HCT116 (cell line): ENCODE results near the gene SMAD2. TPM values are rescaled to one million over a fixed set of nuclear protein-coding genes. Genes with fewer than 3 reads are reported as not detected.

ENCODE experiments used
- ATAC-seq: fragments of 200-7000 bp; cut with Tn5 transposase; 2 replicates; pipeline ENCODE4 v1.9.1; 2020; ENCODE audit warnings: mild to moderate bottlenecking, moderate library complexity
- BruUV-seq: library from RNA; stranded (reverse); fragments of 400-500 nt; replicated peaks from 2 replicates; lab custom pipeline; 2021; lab: Mats Ljungman, UMichigan
- CTCF ChIA-PET: fragments of 300-600 bp; sonication (Branson Sonifier 250); formaldehyde crosslinking; loops from one replicate; lab custom pipeline; 2021; ENCODE audit warnings: antibody characterized with exemption; lab: Charles Lee
- POLR2A ChIA-PET: fragments of 300-600, 350-600 bp; sonication (Branson Sonifier 250); formaldehyde crosslinking; loops from one replicate; lab custom pipeline; 2021; ENCODE audit warnings: antibody characterized with exemption; lab: Charles Lee
- RAD21 ChIA-PET, 2 experiments: fragments of 300-600 bp; sonication (Branson Sonifier 250); formaldehyde crosslinking; loops; one replicate each; lab custom pipeline; 2023; ENCODE audit warnings: low total read pairs in 2 of 2; ENCODE audit not compliant: uncharacterized antibody in 2 of 2, unreplicated experiment in 2 of 2, low non-redundant PET in 1 of 2; lab: Charles Lee
- DNase-seq: peaks from one replicate; pipeline ENCODE4 v3.0.0-alpha.2; 2010; ENCODE audit warnings: low read depth, low spot score
- H2AFZ ChIP-seq: fragments of 200-600 bp; shearing (Covaris generic), sonication (generic); 2 replicates; pipeline ENCODE4 v1.6.1; 2017; ENCODE audit warnings: low read depth, mixed run types, mixed read lengths, antibody characterized with exemption, low read length; ENCODE audit not compliant: poor library complexity, severe bottlenecking
- H3K27ac ChIP-seq: 2 replicates; pipeline ENCODE4 v1.5.1; 2012; ENCODE audit warnings: low read depth, low read length
- H3K27me3 ChIP-seq: fragments of 200-600 bp; sonication (generic); 2 replicates; pipeline ENCODE4 v1.6.1; 2016; ENCODE audit warnings: mixed run types, low read length, mixed read lengths; ENCODE audit not compliant: insufficient read depth
- H3K36me3 ChIP-seq, 2 experiments: fragments of 200-500 bp in 1 of 2; fragments of 200-600 bp in 1 of 2; sonication (Bioruptor generic) in 1 of 2; sonication (generic) in 1 of 2; 2 replicates each; pipeline versions ENCODE4 v1.5.1 to v1.6.1; 2014 to 2016; ENCODE audit warnings: low read length in 2 of 2, inconsistent platforms in 1 of 2, mixed read lengths in 1 of 2, mixed run types in 1 of 2; ENCODE audit not compliant: insufficient read depth in 2 of 2, control insufficient read depth in 1 of 2
- H3K4me1 ChIP-seq, 2 experiments: fragments of 200-600 bp in 1 of 2; sonication (generic) in 1 of 2; 2 replicates each; pipeline versions ENCODE4 v1.5.1 to v1.6.1; 2012 to 2017; ENCODE audit warnings: low read length in 2 of 2, inconsistent platforms in 1 of 2, mild to moderate bottlenecking in 1 of 2, mixed read lengths in 1 of 2, mixed run types in 1 of 2, moderate library complexity in 1 of 2; ENCODE audit not compliant: insufficient read depth in 2 of 2, control insufficient read depth in 1 of 2
- H3K4me2 ChIP-seq: fragments of 200-600 bp; sonication (generic); 2 replicates; pipeline ENCODE4 v1.6.1; 2017; ENCODE audit warnings: mixed run types, low read length, mixed read lengths
- H3K4me3 ChIP-seq, 2 experiments: fragments of 200-600 bp in 1 of 2; sonication (generic) in 1 of 2; replicated peaks in 1 of 2; 2 replicates each; pipeline ENCODE4 v1.5.1; 2011 to 2016; ENCODE audit warnings: low read length in 2 of 2, control low read depth in 1 of 2, low read depth in 1 of 2, mild to moderate bottlenecking in 1 of 2, mixed read lengths in 1 of 2, mixed run types in 1 of 2
- H3K79me2 ChIP-seq: fragments of 200-600 bp; sonication (generic); 2 replicates; pipeline ENCODE4 v1.6.1; 2017; ENCODE audit warnings: mild to moderate bottlenecking, mixed run types, low read length, moderate library complexity, mixed read lengths; ENCODE audit not compliant: insufficient read depth
- H3K9ac ChIP-seq: fragments of 200-600 bp; sonication (generic); 2 replicates; pipeline ENCODE4 v1.6.1; 2016; ENCODE audit warnings: low read length, mixed read lengths
- H3K9me2 ChIP-seq: fragments of 200-600 bp; sonication (generic), shearing (Covaris generic); 2 replicates; pipeline ENCODE4 v1.6.1; 2017; ENCODE audit warnings: mixed run types, mild to moderate bottlenecking, moderate library complexity; ENCODE audit not compliant: insufficient read depth
- H3K9me3 ChIP-seq, 2 experiments: fragments of 200-500 bp in 1 of 2; fragments of 200-600 bp in 1 of 2; sonication (Bioruptor generic) in 1 of 2; sonication (generic) in 1 of 2; 2 replicates each; pipeline ENCODE4 v1.6.1; 2014 to 2017; ENCODE audit warnings: low read length in 2 of 2, mixed read lengths in 2 of 2, inconsistent platforms in 1 of 2, low read depth in 1 of 2, mild to moderate bottlenecking in 1 of 2, mixed run types in 1 of 2, moderate library complexity in 1 of 2; ENCODE audit not compliant: control insufficient read depth in 1 of 2, insufficient read depth in 1 of 2
- H4K20me1 ChIP-seq: fragments of 200-600 bp; sonication (generic), shearing (Covaris generic); 2 replicates; pipeline ENCODE4 v1.6.1; 2017; ENCODE audit warnings: mixed run types, mild to moderate bottlenecking, moderate library complexity; ENCODE audit not compliant: insufficient read depth
- CBX3 ChIP-seq: IDR thresholded peaks from 2 replicates; pipeline ENCODE4 v1.6.1; 2012; ENCODE audit warnings: low read depth
- CEBPB ChIP-seq: IDR thresholded peaks from 2 replicates; pipeline ENCODE4 v1.6.1; 2012; ENCODE audit warnings: low read depth
- EGR1 ChIP-seq: IDR thresholded peaks from 2 replicates; pipeline ENCODE4 v1.6.1; 2012; ENCODE audit warnings: low read depth
- ELF1 ChIP-seq: IDR thresholded peaks from 2 replicates; pipeline ENCODE4 v1.6.1; 2012; ENCODE audit warnings: low read depth, borderline replicate concordance
- EZH2 ChIP-seq: fragments of 200-600 bp; sonication (generic); IDR thresholded peaks from 2 replicates; pipeline ENCODE4 v1.6.1; 2017; ENCODE audit warnings: antibody characterized with exemption, mixed run types
- EZH2phosphoT487 ChIP-seq: fragments of 200-600 bp; IDR thresholded peaks from 2 replicates; pipeline ENCODE4 v1.6.1; 2018; ENCODE audit warnings: antibody characterized with exemption, borderline replicate concordance
- FOSL1 ChIP-seq: IDR thresholded peaks from 2 replicates; pipeline ENCODE4 v1.6.1; 2012; ENCODE audit warnings: low read depth
- JUND ChIP-seq: IDR thresholded peaks from 2 replicates; pipeline ENCODE4 v1.6.1; 2012
- POLR2AphosphoS5 ChIP-seq: IDR thresholded peaks from 2 replicates; pipeline ENCODE4 v1.6.1; 2011; ENCODE audit warnings: mild to moderate bottlenecking, low read depth, low read length, moderate library complexity
- RAD21 ChIP-seq: IDR thresholded peaks from 2 replicates; pipeline ENCODE4 v1.6.1; 2012; ENCODE audit warnings: low read depth, mild to moderate bottlenecking
- SIN3A ChIP-seq: IDR thresholded peaks from 2 replicates; pipeline ENCODE4 v1.6.1; 2012; ENCODE audit warnings: low read depth
- SP1 ChIP-seq: IDR thresholded peaks from 2 replicates; pipeline ENCODE4 v1.6.1; 2012; ENCODE audit warnings: low read depth
- SRF ChIP-seq: IDR thresholded peaks from 2 replicates; pipeline ENCODE4 v1.6.1; 2012; ENCODE audit warnings: low read depth
- TCF7L2 ChIP-seq: IDR thresholded peaks from 2 replicates; pipeline ENCODE4 v1.7.0; 2011; ENCODE audit warnings: borderline replicate concordance, inconsistent platforms; ENCODE audit not compliant: insufficient read depth, insufficient read length; ENCODE audit errors: extremely low read depth
- YY1 ChIP-seq: IDR thresholded peaks from 2 replicates; pipeline ENCODE4 v1.6.1; 2011; ENCODE audit warnings: low read length, low read depth, moderate library complexity, mild to moderate bottlenecking; ENCODE audit not compliant: insufficient replicate concordance; ENCODE audit errors: extremely low read depth
- ZNF274 ChIP-seq: fragments of 200-500 bp; sonication (Bioruptor generic); IDR thresholded peaks from 2 replicates; pipeline ENCODE4 v1.6.1; 2014; ENCODE audit warnings: mild to moderate bottlenecking, low read depth, low read length, inconsistent platforms
- intact Hi-C: fragments of 100-400 bp; cut with micrococcal nuclease; formaldehyde crosslinking; loops from 2 replicates; pipeline ENCODE4 v1.10.0; 2022
- total RNA-seq: library from RNA; stranded (reverse); gene quantifications from one replicate; pipeline ENCODE4 v1.2.1, GENCODE V29; 2021; ENCODE audit not compliant: unreplicated experiment
- TF ChIP-seq, protein P1 (sequence below): IDR thresholded peaks from 2 replicates; pipeline ENCODE4 v1.6.1; 2012
- TF ChIP-seq, protein P2 (sequence below): IDR thresholded peaks from 2 replicates; pipeline ENCODE4 v1.6.1; 2012
- TF ChIP-seq, protein P3 (sequence below): IDR thresholded peaks from 2 replicates; pipeline ENCODE4 v1.6.1; 2012; ENCODE audit warnings: low read depth
- TF ChIP-seq, protein P4 (sequence below): IDR thresholded peaks from 2 replicates; pipeline ENCODE4 v1.6.1; 2011; ENCODE audit warnings: mild to moderate bottlenecking, low read length, moderate library complexity; ENCODE audit not compliant: insufficient replicate concordance; ENCODE audit errors: extremely low read depth

The SMAD2 gene
- total RNA-seq, 1 experiment from 2014 or later: 130 TPM

DNA sequence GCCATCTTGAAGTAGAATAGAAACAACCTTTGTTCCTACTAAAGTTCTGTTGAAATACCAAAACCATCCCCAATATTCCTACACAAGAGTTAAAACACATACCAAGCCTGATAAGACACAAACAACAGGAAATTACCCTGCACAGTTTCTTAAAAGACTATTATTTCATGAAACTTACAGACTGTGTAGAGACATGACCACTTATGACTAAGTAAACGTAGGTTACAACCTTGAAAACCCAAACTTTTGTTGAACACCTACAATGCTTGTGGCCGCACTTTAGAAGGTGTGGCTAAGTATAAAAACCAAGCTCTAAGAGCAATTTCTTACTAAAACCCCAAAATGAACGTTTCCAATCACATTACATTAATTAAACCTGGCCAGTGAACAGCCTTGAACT, 2.0 kb downstream of the SMAD2 start:
- Histone ChIP-seq H3K9me2 (no peaks in the 10 kb centered on the region), H2AFZ (no peak overlapping the region), H3K36me3 (no peaks in the 10 kb centered on the region), H3K9ac (no peak overlapping the region), H3K4me1 (peaks cover 7 to 25% of the 10 kb centered on the region in 2 experiments), H3K27ac (no peak overlapping the region), H3K9me3 (no peaks in the 10 kb centered on the region), H4K20me1 (peaks cover 3% of the 10 kb centered on the region; the same call in 1 of the 2 replicates), H3K27me3 (no peaks in the 10 kb centered on the region), H3K4me2 (peak overlapping the region; percentile 81), H3K4me3 (no peak overlapping the region), H3K79me2 (peaks cover 67% of the 10 kb centered on the region)
- BruUV-seq: no TSS peak
- DNase-seq: no peak
- ChIA-PET POLR2A (no interaction called here), RAD21 (no interaction called here), CTCF (no interaction called here)
- intact Hi-C loops: no loop called here
- no peak for ATAC-seq
- TF ChIP-seq EZH2 (no peak), YY1 (no peak), SRF (no peak), SIN3A (no peak), EZH2phosphoT487 (no peak), EGR1 (no peak), ELF1 (no peak), CEBPB (no peak), ZNF274 (no peak), FOSL1 (no peak), CBX3 (no peak), JUND (no peak), TCF7L2 (no peak), RAD21 (no peak), SP1 (no peak), POLR2AphosphoS5 (no peak)
- TF ChIP-seq, protein P1, sequence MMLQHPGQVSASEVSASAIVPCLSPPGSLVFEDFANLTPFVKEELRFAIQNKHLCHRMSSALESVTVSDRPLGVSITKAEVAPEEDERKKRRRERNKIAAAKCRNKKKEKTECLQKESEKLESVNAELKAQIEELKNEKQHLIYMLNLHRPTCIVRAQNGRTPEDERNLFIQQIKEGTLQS: no peak
- TF ChIP-seq, protein P2, sequence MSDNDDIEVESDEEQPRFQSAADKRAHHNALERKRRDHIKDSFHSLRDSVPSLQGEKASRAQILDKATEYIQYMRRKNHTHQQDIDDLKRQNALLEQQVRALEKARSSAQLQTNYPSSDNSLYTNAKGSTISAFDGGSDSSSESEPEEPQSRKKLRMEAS: no peak
- TF ChIP-seq, protein P3, sequence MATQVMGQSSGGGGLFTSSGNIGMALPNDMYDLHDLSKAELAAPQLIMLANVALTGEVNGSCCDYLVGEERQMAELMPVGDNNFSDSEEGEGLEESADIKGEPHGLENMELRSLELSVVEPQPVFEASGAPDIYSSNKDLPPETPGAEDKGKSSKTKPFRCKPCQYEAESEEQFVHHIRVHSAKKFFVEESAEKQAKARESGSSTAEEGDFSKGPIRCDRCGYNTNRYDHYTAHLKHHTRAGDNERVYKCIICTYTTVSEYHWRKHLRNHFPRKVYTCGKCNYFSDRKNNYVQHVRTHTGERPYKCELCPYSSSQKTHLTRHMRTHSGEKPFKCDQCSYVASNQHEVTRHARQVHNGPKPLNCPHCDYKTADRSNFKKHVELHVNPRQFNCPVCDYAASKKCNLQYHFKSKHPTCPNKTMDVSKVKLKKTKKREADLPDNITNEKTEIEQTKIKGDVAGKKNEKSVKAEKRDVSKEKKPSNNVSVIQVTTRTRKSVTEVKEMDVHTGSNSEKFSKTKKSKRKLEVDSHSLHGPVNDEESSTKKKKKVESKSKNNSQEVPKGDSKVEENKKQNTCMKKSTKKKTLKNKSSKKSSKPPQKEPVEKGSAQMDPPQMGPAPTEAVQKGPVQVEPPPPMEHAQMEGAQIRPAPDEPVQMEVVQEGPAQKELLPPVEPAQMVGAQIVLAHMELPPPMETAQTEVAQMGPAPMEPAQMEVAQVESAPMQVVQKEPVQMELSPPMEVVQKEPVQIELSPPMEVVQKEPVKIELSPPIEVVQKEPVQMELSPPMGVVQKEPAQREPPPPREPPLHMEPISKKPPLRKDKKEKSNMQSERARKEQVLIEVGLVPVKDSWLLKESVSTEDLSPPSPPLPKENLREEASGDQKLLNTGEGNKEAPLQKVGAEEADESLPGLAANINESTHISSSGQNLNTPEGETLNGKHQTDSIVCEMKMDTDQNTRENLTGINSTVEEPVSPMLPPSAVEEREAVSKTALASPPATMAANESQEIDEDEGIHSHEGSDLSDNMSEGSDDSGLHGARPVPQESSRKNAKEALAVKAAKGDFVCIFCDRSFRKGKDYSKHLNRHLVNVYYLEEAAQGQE: no peak
- TF ChIP-seq, protein P4, sequence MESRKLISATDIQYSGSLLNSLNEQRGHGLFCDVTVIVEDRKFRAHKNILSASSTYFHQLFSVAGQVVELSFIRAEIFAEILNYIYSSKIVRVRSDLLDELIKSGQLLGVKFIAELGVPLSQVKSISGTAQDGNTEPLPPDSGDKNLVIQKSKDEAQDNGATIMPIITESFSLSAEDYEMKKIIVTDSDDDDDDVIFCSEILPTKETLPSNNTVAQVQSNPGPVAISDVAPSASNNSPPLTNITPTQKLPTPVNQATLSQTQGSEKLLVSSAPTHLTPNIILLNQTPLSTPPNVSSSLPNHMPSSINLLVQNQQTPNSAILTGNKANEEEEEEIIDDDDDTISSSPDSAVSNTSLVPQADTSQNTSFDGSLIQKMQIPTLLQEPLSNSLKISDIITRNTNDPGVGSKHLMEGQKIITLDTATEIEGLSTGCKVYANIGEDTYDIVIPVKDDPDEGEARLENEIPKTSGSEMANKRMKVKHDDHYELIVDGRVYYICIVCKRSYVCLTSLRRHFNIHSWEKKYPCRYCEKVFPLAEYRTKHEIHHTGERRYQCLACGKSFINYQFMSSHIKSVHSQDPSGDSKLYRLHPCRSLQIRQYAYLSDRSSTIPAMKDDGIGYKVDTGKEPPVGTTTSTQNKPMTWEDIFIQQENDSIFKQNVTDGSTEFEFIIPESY: no peak
